GM21360 (cell line): ENCODE measurements around the gene NET1.
"Not testable (repeated sequence)": the region's sequence is repeated elsewhere in the genome, so short reads cannot be mapped to it uniquely, and the experiment has no call there.

Experiments used
- ATAC-seq: cut with Tn5 transposase; IDR thresholded peaks from one replicate; pipeline ENCODE4 v1.9.1; 2021; ENCODE audit warnings: mild to moderate bottlenecking, moderate library complexity; ENCODE audit not compliant: unreplicated experiment

The NET1 gene, protein sequence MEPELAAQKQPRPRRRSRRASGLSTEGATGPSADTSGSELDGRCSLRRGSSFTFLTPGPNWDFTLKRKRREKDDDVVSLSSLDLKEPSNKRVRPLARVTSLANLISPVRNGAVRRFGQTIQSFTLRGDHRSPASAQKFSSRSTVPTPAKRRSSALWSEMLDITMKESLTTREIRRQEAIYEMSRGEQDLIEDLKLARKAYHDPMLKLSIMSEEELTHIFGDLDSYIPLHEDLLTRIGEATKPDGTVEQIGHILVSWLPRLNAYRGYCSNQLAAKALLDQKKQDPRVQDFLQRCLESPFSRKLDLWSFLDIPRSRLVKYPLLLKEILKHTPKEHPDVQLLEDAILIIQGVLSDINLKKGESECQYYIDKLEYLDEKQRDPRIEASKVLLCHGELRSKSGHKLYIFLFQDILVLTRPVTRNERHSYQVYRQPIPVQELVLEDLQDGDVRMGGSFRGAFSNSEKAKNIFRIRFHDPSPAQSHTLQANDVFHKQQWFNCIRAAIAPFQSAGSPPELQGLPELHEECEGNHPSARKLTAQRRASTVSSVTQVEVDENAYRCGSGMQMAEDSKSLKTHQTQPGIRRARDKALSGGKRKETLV

DNA sequence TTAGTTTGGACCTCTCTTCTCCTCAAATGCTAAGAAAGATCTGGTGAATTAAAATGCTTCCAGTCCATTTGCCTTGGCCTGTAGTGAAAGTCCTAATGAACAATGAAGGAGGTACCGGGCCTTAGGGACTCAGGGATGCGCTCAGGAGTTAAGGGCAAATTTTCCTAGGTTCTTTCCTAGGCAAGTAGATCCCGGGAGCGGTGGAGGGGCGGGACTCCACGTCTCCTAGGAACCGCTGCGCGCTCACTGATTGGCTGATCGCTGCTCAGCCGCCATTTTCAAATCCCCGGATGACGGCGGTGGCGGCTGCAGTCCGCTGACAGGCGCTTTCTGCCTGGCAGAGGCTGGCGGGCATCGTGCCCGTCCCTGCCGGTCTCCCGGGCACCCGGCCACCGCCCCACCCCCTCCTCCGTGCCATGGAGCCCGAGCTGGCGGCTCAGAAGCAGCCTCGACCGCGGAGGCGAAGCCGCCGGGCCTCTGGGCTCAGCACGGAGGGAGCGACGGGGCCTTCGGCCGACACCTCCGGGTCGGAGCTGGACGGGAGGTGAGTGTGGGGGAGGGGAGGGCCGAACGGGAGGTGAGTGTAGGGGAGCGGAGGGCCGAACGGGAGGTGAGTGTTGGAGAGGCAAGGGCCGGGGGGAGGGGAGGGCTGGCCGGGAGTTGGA lies at the start of gene NET1:
Gene NET1 (plus strand): TSS at position 281 of the 665 bp plus-strand sequence. CDS start 136 bp downstream, at position 417.
- ATAC-seq = peak; percentile 96

DNA sequence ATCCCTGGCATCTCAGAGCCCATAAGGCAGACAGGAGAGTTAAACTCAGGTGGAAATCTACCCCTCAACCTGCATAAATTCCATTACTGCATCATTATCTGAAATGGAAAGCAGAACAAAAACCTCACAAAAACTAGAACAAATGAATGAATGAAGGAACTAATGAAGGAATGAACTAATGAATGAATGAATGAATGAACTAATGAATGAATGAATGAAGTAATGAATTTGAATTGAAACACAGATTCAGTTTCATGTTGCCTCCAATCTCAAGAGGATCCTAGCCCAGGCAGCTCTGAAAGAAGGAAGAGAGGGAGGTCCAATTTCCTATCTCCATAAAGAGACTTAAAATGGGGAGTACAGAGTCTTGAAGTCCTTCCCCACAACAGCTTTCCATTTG lies 49.5 kb upstream of the NET1 start:
- no peak for ATAC-seq

DNA sequence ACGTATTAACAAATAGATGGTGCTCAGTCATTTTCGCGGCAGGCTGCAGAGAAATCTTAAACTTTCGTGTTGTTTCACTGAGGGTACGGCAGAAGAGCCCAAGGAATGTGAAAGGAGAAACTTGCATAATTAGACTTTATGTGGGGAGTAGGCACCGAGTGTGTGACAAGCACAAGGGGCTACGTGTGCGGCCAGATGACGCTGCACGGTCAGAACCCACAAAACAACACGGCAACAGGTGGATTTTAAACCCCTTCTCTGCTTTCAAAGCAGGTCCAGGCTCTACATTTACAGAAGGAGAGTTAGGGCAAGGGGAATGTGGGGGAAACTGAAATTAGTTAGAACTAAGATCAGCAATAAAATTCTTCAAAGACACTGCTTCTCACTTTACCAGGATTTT lies 48.0 kb upstream of the NET1 start:
- ATAC-seq = no peak

DNA sequence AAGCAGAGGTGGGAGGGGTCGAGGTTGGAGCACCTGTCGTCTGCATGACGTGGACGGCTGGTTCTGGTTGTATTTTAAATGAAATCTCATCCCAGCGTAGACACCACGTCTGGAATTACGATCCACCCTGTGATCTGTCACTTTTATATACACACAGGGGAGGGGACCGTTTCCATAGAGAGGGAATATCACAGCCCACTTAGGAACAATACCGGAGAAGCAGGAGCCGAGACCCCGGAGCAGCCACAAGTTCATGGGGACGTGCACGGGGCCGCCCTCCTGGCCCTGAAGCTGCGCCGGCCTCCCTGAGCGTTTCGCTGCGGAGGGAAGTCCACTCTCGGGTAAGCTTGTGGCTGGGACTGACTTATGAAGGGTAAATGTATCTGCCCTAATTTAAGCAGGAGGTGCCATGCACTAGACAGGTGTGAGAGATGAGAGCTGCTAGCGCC lies 47.4 kb upstream of the NET1 start, which contains the start of gene UCN3:
Gene UCN3 (plus strand): TSS at position 77 of the 449 bp plus-strand sequence. CDS start 8,755 bp downstream, outside the sequence.
- no peak for ATAC-seq

DNA sequence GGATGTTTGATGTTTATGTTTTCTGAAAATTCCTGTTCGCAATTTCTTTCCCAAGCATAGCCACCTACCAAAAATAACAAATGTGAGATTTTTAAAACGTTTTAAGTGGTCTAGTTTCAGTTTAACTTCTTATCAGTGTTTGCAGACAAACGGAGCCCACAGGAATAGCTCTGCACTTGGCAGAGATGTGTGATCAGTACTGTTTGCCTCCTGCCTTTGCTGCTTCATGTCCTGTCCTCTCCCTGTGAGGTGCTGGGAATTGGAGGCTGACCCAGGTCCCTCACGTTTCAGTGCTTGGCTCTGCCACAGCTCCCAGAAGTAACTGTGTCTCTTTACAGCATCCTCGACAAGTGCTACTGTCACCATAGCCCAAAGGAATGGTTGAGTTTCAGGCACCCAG lies 46.4 kb upstream of the NET1 start:
- no peak for ATAC-seq

DNA sequence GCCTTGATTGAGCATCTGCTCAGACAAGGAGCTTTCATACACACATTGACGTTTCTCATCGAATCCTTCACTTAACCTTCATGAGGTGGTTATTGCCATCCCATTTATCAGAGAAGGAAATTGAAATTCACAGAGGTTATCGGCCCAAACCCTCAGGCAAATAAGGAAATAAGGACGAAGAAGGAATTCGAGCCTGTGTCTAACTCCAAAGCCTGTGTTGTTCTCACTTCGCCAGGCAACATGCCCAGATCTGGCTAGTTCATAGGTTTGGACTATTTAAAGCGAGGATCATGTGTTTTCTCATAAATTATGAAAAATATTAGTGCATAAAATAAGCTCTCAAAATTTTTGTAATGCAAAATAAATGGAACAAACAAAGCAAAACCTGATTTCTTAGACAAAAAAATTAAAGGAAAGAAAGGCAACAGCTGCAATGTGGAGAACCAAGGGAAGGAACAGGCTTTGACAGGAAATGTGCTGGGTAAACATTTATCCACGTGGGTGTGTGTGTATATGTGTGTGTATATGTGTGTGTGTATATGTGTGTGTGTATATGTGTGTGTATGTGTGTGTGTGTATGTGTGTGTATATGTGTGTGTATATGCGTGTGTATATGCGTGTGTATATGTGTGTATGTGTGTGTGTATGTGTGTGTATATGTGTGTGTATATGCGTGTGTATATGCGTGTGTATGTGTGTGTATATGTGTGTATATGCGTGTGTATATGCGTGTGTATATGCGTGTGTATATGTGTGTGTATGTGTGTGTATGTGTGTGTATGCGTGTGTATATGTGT lies 42.8 kb upstream of the NET1 start:
- no peak for ATAC-seq

DNA sequence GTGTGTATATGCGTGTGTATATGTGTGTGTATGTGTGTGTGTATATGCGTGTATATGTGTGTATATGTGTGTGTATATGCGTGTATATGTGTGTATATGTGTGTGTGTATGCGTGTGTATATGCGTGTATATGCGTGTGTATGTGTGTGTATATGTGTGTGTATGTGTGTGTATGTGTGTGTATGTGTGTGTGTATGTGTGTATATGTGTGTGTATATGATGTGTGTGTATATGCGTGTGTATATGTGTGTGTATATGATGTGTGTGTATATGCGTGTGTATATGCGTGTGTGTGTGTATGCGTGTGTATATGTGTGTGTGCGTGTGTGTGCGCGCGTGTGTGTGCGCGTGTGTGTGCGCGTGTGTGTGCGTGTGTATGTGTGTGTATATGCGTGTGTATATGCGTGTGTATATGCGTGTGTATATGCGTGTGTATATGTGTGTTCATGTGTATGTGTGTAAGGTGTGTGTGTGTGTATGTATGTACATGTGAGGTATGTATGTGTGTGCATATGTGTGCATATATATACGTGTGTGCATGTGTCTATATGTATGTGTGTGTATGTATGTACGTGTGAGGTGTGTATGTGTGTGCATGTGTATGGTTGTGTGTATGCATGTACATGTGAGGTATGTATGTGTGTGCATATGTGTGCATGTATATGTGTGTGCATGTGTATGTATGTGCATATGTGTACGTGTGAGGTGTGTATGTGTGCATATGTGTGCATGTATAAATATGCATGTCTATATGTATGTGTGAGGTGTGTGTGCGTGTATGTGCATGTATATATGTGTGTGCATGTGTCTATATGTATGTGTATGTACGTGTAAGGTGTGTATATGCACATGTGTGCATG lies 41.6 kb upstream of the NET1 start:
- no peak for ATAC-seq

DNA sequence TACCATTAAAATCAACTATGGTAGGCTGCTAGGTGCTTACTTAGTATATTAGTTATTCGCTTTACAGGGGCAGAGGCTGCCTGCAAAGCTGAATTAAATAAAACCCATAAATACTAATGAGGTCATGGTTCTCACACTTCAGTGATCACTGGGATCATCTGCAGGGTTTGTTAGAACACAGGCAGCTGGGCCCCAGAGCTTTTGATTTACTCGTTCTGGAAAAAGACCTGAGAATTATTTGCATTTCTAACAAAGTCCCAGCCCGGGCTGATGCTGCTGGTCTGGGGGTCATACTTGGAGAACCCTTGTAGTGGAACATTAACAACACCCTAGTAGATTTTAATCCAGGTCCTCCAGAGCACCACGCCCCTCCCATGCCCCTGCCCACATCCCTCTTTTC lies 39.0 kb upstream of the NET1 start:
- no peak for ATAC-seq

DNA sequence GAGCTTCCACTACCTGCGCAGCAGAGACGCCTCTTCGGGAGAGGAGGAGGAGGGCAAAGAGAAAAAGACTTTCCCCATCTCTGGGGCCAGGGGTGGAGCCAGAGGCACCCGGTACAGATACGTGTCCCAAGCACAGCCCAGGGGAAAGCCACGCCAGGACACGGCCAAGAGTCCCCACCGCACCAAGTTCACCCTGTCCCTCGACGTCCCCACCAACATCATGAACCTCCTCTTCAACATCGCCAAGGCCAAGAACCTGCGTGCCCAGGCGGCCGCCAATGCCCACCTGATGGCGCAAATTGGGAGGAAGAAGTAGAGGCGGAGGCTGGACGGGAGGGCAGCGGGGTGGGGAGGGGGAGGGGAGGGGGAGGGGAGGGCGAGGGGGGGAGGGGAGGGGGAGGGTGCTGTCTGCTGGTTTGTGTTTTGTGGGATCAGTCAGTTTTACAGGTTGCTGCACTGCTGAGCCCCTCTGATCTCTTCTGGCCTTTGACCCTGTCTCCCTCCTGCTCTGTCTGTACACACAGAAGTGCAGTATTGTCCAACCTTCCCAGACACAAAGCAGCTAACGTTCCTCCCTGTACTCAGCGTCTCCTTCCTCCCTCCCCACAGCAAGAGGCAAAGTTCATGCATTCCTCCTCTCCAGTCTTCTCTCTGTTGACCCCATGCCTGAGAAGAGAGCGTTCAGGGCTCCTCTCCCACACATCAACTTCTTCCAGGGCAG lies 38.3 kb upstream of the NET1 start:
- no peak for ATAC-seq

DNA sequence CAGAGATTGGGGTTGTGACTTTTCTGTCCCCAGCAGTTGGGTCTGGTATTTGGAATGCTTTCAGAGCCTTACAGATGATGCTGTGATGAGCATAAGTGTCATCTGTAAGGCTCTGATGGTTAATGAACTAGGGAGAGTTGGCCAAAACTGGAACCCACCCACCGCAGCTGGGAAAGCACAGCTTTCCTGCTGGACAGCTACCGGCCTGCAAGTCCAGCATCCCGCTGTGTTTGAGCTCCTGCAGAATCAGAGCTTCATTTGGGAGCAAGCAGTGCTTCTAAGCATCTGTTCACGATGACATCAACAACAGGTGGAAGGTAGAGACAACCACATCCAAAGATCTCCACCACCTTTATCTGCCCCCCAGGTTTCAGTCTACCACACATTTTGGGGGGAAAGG lies 35.9 kb upstream of the NET1 start:
- no peak for ATAC-seq

DNA sequence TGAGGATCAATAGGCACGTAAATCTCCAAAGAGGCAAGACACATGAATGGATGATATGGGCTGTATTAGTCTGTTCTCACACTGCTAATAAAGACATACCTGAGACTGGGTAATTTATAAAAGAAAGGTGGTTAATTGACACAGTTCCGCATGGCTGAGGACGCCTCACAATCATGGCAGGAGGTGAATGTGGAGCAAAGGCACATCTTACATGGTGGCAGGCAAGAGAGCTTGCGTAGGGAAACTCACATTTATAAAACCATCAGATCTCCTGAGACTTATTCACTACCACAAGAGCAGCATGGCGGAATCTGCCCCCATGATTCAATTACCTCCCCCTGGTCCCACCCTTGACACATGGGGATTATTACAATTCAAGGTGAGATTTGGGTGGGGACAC lies 33.2 kb upstream of the NET1 start:
- not testable (repeated sequence) for ATAC-seq

DNA sequence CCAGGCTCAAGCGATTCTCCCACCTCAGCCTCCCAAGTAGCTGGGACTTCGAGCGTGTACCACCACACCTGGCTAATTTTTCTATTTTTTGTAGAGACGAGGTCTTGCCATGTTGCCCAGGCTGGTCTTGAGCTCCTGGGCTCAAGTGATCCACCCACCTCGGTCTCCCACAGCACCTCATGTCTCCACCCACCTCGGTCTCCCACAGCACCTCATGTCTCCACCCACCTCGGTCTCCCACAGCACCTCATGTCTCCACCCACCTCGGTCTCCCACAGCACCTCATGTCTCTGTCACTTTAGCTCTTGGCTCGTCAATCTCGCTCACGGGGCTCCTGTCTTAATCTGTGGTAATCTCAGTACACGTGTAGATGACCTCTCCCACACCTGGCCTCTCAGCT lies 32.0 kb upstream of the NET1 start:
- ATAC-seq = not testable (repeated sequence)

DNA sequence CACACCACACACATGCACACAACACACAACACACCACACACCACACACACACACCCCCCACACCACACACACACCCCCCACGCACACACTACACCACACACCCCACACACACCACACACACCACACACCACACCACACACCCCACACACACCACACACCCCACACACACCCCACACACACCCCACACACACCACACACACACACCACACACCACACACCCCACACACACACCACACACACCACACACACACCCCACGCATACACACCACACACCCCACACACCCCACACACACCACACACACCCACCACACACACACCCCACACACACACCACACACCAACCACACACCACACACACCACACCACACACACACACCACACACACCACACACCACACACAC lies 31.2 kb upstream of the NET1 start:
- ATAC-seq = no peak

DNA sequence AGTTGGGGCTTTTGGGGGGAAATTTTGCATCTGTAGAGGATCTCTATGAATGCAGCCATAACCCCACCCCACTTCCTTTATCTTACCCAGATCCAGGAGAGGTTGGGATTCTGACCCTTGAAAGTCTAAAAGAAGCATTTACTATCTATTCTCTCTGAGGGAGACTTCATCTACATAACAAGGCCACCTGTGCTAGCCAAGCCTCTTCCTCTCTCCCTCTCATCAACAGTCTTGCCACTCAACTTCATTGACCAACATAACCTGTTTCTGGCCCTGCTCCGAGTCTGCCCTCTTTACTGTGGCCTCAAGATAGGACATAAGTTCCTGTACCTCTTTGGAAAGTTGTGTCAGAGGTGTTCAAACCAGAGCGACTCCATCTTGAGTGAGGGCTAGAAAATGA lies 27.1 kb upstream of the NET1 start:
- no peak for ATAC-seq

DNA sequence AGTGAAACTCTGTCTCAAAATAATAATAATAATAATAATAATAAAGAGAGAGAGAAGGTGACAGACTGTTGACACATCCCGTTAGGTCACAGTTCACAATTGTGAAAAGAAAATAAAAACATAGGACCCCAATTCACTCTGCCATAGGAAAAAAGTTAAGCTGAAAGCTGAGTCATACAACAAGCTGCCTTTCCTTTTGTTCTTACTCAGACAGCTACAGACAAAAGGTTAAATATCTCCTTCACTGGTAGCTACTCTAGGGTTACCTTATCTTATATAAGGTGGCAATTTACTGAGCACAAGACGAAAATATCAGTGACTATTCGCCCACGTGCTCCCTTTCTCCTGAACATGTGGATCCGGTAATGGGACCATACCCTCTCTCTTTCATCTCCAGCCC lies 25.2 kb upstream of the NET1 start:
- ATAC-seq = no peak

DNA sequence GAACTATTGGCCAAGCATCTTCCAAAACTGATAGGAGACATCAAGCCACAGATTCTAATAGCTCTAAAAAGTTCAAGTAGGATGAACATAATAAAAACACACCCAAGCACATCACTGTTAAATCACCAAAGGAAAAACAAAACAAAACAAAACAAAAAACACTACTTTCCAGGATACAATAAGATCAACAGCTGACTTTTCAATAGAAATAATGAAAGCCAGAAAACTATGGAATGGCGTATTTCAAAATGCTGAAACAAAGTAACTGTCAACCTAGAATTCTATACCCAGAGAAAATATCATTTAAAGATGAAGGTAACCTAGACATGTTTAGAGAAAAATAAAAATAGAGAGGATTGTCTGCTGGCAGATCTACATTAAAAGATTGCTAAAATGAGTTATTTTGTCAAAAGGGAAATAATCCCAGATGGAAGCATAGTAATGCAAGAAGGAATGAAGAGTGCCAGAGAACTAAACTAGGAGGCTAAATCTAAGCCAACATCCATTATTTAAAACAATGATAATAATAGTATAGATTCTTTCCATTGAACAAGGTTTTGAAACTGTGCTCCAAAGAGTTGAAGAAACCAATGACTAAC lies 21.7 kb upstream of the NET1 start:
- no peak for ATAC-seq

DNA sequence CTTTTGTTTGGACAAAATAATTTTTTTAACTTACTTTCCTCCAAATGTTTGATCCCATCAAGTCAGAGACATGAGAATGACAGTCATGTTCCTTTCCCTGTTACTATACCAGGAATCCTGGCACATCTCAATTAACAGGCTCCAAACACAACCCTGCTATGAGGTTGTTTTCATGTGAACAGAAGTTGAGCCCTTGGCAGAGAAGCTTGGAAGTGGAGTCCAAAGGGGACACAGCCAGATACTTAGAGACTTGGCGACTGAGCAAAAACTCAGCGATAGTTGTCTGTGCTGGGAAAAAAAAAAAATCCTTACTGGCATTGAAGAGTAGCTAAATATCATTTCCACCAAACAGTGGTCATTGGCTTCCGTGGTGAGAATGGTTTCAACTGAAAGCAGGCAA lies 20.6 kb upstream of the NET1 start:
- no peak for ATAC-seq

DNA sequence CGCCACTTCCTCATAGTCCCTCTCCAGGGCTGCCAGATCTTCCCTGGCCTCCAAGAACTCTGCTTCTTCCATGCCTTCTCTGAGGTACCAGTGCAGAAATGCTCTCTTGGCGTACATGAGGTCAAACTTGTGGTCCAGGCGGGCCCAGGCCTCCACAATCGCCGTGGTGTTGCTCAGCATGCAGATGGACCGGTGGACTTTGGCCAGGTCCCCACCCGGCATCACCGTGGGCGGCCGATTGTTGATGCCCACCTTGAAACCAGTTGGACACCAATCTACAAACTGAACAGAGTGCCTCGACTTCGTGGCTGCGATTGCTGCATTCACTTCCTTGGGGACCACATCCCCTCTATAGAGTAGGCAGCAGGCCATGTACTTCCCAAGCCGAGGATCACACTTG lies 18.8 kb upstream of the NET1 start:
- ATAC-seq = no peak

DNA sequence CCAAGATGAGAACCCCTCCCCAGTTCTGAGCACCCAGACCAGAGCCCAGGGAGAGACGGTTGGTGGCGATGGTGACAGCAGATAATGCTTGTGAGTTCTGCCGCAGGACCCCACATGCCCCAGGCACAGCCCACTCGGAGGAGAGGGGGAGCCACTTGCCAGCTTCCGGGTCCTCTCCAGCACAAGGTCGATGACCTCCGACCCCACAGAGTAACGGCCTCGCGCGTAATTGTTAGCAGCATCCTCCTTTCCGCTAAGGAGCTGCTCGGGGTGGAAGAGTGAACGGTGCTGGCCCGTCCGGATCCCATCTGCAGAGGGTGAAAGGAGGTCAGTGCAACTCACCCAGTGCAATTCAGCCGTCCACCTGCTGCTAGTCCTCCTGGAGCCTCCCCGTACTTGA lies 17.2 kb upstream of the NET1 start:
- no peak for ATAC-seq
